Type B pancreatic cell (in vitro differentiated cells): ENCODE data around the gene LILRA1. TPM values are rescaled to one million over a fixed set of nuclear protein-coding genes. Genes with fewer than 3 reads are reported as not detected.
"Not testable (repeated sequence)": the region's sequence is repeated elsewhere in the genome, so short reads cannot be mapped to it uniquely, and the experiment has no call there.

Experiments used
- DNase-seq: peaks from one replicate; pipeline ENCODE4 v3.0.0; 2021; ENCODE audit warnings: mixed read lengths; ENCODE audit not compliant: unreplicated experiment; ENCODE audit errors: extremely low spot score
- H3K27ac Mint-ChIP-seq: 2 replicates; pipeline ENCODE4 v1.8.0; 2021; ENCODE audit warnings: mild to moderate bottlenecking, mixed read lengths
- H3K27me3 Mint-ChIP-seq: 2 replicates; pipeline ENCODE4 v1.8.0; 2021; ENCODE audit warnings: mixed read lengths
- H3K36me3 Mint-ChIP-seq: 2 replicates; pipeline ENCODE4 v1.8.0; 2021; ENCODE audit warnings: mixed read lengths
- H3K4me1 Mint-ChIP-seq: one replicate; pipeline ENCODE4 v1.8.0; 2021; ENCODE audit warnings: mixed read lengths; ENCODE audit not compliant: unreplicated experiment
- H3K4me3 Mint-ChIP-seq: 2 replicates; pipeline ENCODE4 v1.8.0; 2021; ENCODE audit warnings: mild to moderate bottlenecking, mixed read lengths
- H3K9me3 Mint-ChIP-seq: 2 replicates; pipeline ENCODE4 v1.8.0; 2021; ENCODE audit warnings: mixed read lengths
- total RNA-seq: library from RNA; stranded (reverse); gene quantifications from 2 replicates; pipeline ENCODE4 v1.2.1, GENCODE V29; 2021; ENCODE audit warnings: low replicate concordance
- TF ChIP-seq, protein P1 (sequence below): fragments of 200-600 bp; sonication (generic); conservative IDR thresholded peaks from 2 replicates; pipeline ENCODE4 v1.5.0; 2021; ENCODE audit warnings: antibody characterized with exemption, mild to moderate bottlenecking

Gene LILRA1
- total RNA-seq, 1 donor from 2014 or later, result not detected

DNA sequence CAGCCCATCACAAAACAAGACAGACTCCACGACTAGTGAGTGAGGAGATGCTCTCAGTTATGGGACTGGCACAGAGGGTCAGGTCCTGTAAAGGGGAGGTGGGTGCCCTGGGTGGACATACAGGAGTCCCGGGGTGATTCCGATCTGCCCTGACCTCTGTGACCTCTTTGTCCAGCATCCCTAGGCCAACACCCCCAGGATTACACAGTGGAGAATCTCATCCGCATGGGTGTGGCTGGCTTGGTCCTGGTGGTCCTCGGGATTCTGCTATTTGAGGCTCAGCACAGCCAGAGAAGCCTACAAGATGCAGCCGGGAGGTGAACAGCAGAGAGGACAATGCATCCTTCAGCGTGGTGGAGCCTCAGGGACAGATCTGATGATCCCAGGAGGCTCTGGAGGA lies 6.4 kb upstream of the LILRA1 start:
- H3K4me3 Mint-ChIP-seq, result no peak overlapping the region
- H3K9me3 Mint-ChIP-seq, result peaks cover 20% of the 10 kb centered on the region
- no peak for DNase-seq
- H3K36me3 Mint-ChIP-seq, result no peaks in the 10 kb centered on the region
- TF ChIP-seq, protein P1, sequence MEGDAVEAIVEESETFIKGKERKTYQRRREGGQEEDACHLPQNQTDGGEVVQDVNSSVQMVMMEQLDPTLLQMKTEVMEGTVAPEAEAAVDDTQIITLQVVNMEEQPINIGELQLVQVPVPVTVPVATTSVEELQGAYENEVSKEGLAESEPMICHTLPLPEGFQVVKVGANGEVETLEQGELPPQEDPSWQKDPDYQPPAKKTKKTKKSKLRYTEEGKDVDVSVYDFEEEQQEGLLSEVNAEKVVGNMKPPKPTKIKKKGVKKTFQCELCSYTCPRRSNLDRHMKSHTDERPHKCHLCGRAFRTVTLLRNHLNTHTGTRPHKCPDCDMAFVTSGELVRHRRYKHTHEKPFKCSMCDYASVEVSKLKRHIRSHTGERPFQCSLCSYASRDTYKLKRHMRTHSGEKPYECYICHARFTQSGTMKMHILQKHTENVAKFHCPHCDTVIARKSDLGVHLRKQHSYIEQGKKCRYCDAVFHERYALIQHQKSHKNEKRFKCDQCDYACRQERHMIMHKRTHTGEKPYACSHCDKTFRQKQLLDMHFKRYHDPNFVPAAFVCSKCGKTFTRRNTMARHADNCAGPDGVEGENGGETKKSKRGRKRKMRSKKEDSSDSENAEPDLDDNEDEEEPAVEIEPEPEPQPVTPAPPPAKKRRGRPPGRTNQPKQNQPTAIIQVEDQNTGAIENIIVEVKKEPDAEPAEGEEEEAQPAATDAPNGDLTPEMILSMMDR, result no peak
- no peaks in the 10 kb centered on the region for H3K4me1 Mint-ChIP-seq
- no peaks in the 10 kb centered on the region for H3K27me3 Mint-ChIP-seq
- H3K27ac Mint-ChIP-seq, result no peak overlapping the region

DNA sequence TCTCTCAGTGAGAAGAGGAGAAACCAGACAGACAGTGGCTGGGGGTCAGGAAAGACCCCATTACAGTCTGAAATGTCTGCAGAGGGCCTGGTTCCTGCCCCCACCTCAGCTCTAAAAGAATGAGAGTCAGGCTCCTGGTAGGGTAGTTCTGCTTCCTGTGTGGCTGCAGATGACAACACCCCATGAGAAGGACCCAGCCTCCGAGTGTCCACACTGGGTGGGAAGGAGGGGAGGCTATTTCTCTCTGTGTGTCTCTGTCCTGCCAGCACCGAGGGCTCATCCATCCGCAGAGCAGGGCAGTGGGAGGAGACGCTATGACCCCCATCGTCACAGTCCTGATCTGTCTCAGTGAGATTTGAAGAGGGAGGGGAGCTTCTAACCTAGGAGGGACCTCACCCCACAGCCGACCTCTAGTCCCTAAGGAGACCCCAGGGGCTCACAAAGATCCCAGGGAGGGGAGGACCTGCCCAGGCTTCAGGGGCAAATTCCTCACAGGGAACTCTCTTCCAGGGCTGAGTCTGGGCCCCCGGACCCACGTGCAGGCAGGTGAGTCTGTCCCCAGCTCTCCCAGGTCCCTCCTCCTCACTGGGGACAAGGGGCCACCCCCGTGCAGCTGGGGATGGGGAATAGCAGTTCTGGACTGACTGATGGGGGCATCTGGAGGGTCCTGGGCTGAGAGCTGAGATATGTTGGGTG lies 647 bp downstream of the LILRA1 start:
- not testable (repeated sequence) for H3K27me3 Mint-ChIP-seq, H3K4me1 Mint-ChIP-seq, H3K27ac Mint-ChIP-seq, H3K4me3 Mint-ChIP-seq, H3K36me3 Mint-ChIP-seq, DNase-seq
- H3K9me3 Mint-ChIP-seq, result peaks cover 10% of the 10 kb centered on the region

DNA sequence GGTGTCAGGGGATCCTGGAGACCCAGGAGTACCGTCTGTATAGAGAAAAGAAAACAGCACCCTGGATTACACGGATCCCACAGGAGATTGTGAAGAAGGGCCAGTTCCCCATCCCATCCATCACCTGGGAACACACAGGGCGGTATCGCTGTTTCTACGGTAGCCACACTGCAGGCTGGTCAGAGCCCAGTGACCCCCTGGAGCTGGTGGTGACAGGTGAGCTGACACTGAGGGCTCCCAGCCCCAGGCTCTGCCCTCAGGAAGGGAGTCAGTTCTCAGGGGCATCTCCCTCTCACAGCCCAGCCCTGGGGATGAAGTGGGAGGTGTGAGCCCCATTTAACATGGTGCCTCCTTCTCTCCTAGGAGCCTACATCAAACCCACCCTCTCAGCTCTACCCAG lies 1.3 kb downstream of the LILRA1 start:
- peaks cover 9% of the 10 kb centered on the region for H3K9me3 Mint-ChIP-seq
- DNase-seq, result no peak
- TF ChIP-seq, protein P1, result no peak
- H3K36me3 Mint-ChIP-seq, result no peaks in the 10 kb centered on the region
- H3K27me3 Mint-ChIP-seq, result no peaks in the 10 kb centered on the region
- H3K4me3 Mint-ChIP-seq, result no peak overlapping the region
- no peak overlapping the region for H3K27ac Mint-ChIP-seq
- no peaks in the 10 kb centered on the region for H3K4me1 Mint-ChIP-seq

DNA sequence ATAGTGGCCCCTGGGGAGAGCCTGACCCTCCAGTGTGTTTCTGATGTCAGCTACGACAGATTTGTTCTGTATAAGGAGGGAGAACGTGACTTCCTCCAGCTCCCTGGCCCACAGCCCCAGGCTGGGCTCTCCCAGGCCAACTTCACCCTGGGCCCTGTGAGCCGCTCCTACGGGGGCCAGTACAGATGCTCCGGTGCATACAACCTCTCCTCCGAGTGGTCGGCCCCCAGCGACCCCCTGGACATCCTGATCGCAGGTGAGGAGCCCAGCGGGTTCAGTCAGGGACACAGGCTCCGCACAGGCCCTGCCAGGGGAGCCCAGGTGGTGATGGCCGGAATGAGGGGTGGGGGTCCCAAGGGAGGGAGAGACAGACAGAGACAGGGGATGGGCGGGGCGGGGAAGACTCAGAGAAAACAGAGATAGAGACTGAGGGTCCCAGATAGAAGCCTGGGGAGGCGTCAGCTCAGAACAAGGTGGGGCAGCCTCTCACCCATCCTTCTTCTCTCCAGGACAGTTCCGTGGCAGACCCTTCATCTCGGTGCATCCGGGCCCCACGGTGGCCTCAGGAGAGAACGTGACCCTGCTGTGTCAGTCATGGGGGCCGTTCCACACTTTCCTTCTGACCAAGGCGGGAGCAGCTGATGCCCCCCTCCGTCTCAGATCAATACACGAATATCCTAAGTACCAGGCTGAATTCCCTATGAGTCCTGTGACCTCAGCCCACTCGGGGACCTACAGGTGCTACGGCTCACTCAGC lies 2.4 kb downstream of the LILRA1 start:
- H3K27me3 Mint-ChIP-seq, H3K9me3 Mint-ChIP-seq, DNase-seq, H3K4me1 Mint-ChIP-seq, H3K27ac Mint-ChIP-seq, H3K36me3 Mint-ChIP-seq, H3K4me3 Mint-ChIP-seq: not testable (repeated sequence)

DNA sequence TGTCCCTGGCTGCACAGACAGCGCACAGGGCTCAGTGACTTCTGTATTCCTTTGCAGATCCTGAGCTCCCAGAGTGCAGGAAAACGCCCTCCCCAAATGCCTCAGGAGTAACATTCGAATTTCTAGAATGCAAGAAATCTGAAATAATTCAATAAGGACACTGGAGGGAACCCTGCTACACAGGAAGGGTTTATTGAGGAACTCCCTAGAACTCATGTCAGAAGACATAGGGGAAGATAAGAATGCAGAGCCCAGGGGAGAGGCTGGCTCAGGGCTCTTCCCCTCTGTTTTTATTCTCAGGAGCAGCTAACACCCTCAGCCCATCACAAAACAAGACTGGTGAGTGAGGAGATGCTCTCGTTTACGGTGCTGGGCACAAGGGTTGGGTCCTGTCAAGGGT lies 6.8 kb downstream of the LILRA1 start:
- no peak for DNase-seq
- H3K9me3 Mint-ChIP-seq, result peaks cover 5% of the 10 kb centered on the region
- H3K27me3 Mint-ChIP-seq, result no peaks in the 10 kb centered on the region
- no peaks in the 10 kb centered on the region for H3K4me1 Mint-ChIP-seq
- H3K27ac Mint-ChIP-seq, result no peak overlapping the region
- no peak overlapping the region for H3K4me3 Mint-ChIP-seq
- TF ChIP-seq, protein P1, result no peak
- H3K36me3 Mint-ChIP-seq, result no peaks in the 10 kb centered on the region

DNA sequence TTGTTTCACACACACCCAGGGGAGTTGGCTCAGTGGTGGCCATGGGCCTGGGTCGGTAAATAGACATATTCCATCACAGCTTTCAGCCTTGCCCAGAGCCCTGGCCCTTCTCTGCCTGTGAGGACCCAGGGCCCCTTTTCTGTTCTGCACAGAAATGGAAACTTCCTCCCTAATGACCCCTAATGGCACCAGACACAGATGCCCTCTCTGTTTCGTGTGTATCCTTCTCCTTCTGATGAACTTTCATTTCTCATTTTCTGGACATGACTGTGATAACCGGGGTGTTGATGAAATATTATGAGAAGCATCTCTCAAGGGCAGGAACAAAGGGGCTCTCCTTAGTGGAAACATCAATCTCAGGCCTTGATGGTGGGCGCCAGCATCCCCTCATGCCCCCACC lies 12.8 kb downstream of the LILRA1 start:
- TF ChIP-seq, protein P1, result no peak
- Mint-ChIP-seq H3K36me3 (no peaks in the 10 kb centered on the region), H3K9me3 (peaks cover 16% of the 10 kb centered on the region), H3K27ac (no peak overlapping the region), H3K27me3 (no peaks in the 10 kb centered on the region), H3K4me3 (no peak overlapping the region), H3K4me1 (no peaks in the 10 kb centered on the region)
- no peak for DNase-seq
